Kidney epithelial cell (primary cell): ENCODE data around the gene ELOVL5. TPM values are rescaled to one million over a fixed set of nuclear protein-coding genes. Genes with fewer than 3 reads are reported as not detected.

Source experiments
- DNase-seq: peaks from one replicate; pipeline ENCODE4 v3.0.0-alpha.2; 2010; ENCODE audit warnings: low read depth
- H3K27me3 ChIP-seq: 2 replicates; pipeline ENCODE4 v1.6.0; 2011; ENCODE audit warnings: low read length; ENCODE audit not compliant: control insufficient read depth, insufficient read depth
- H3K36me3 ChIP-seq: 2 replicates; pipeline ENCODE4 v1.5.1; 2011; ENCODE audit warnings: low read length; ENCODE audit not compliant: control insufficient read depth, insufficient read depth
- H3K4me3 ChIP-seq: 2 replicates; pipeline ENCODE4 v1.5.1; 2011; ENCODE audit warnings: low read depth, mild to moderate bottlenecking, control low read depth, low read length
- total RNA-seq: library from RNA; depleted of rRNA; stranded (reverse); fragments of >200 nt; gene quantifications from 2 replicates; pipeline ENCODE4 v1.2.3, GENCODE V29; 2015
- TF ChIP-seq, protein P1 (sequence below): IDR thresholded peaks from 2 replicates; pipeline ENCODE4 v1.5.1; 2011; ENCODE audit warnings: mild to moderate bottlenecking, moderate library complexity, low read length, control low read depth, inconsistent platforms; ENCODE audit not compliant: insufficient read depth, poor library complexity, severe bottlenecking

Gene ELOVL5
- total RNA-seq, 1 donor from 2014 or later, result 63.6 TPM

GRCh38 chr6:53290537-53291510, 57.9 kb downstream of the ELOVL5 start:
- no peak for DNase-seq
- Histone ChIP-seq H3K4me3 (no peak overlapping the region), H3K36me3 (peaks cover 3% of the 10 kb centered on the region), H3K27me3 (no peaks in the 10 kb centered on the region)
- TF ChIP-seq, protein P1, sequence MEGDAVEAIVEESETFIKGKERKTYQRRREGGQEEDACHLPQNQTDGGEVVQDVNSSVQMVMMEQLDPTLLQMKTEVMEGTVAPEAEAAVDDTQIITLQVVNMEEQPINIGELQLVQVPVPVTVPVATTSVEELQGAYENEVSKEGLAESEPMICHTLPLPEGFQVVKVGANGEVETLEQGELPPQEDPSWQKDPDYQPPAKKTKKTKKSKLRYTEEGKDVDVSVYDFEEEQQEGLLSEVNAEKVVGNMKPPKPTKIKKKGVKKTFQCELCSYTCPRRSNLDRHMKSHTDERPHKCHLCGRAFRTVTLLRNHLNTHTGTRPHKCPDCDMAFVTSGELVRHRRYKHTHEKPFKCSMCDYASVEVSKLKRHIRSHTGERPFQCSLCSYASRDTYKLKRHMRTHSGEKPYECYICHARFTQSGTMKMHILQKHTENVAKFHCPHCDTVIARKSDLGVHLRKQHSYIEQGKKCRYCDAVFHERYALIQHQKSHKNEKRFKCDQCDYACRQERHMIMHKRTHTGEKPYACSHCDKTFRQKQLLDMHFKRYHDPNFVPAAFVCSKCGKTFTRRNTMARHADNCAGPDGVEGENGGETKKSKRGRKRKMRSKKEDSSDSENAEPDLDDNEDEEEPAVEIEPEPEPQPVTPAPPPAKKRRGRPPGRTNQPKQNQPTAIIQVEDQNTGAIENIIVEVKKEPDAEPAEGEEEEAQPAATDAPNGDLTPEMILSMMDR, result no peak

- no peak overlapping the region for H3K4me3 ChIP-seq
- H3K27me3 ChIP-seq, result no peaks in the 10 kb centered on the region
- no peak for DNase-seq
- H3K36me3 ChIP-seq, result no peaks in the 10 kb centered on the region
- TF ChIP-seq, protein P1, result no peak
Measured at GRCh38 chr6:53287336-53288225, 61.2 kb downstream of the ELOVL5 start.

GRCh38 chr6:53284901-53285300, 63.8 kb downstream of the ELOVL5 start:
- H3K36me3 ChIP-seq, result no peaks in the 10 kb centered on the region
- no peak overlapping the region for H3K4me3 ChIP-seq
- TF ChIP-seq, protein P1, result no peak
- no peaks in the 10 kb centered on the region for H3K27me3 ChIP-seq
- DNase-seq, result no peak

GRCh38 chr6:53282741-53283140, 66.0 kb downstream of the ELOVL5 start:
- H3K27me3 ChIP-seq, result no peaks in the 10 kb centered on the region
- no peak for DNase-seq
- H3K36me3 ChIP-seq, result no peaks in the 10 kb centered on the region
- TF ChIP-seq, protein P1, result no peak
- H3K4me3 ChIP-seq, result no peak overlapping the region

DNA sequence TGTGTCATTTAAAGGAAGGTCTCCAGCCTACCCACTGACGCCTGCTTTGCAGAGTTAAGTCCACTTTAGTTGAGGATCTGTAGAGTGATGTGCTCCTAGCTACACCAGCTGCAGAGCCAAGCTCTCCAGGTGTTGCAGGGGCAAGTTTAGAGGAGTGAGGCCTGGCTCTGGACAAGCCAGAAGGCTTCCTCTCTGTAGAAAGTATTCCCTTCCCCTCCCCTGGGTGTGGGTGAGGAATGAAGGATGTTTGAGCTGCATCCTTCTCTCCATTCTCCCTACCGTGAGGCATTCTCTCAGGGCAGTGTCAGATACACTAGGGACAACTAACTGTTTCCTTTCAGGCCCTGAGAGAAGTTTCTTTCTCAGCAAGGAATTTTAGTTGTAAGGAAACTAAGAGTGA, 66.5 kb downstream of the ELOVL5 start:
- Histone ChIP-seq H3K36me3 (no peaks in the 10 kb centered on the region), H3K27me3 (no peaks in the 10 kb centered on the region), H3K4me3 (no peak overlapping the region)
- TF ChIP-seq, protein P1, result no peak
- DNase-seq, result no peak
